ENCODE data around the gene THEMIS2. TPM values are rescaled to one million over a fixed set of nuclear protein-coding genes. Genes with fewer than 3 reads are reported as not detected.

Gene THEMIS2
- total and polyA plus RNA-seq, 9 of the 15 experiments (the other 6 are each of a cell fraction or from before 2014, with no cell fraction given) = 2.3 to 12.7 (median 8.0) TPM

- no peak for TF ChIP-seq ESRRA (IDR thresholded peaks at IDR 0.05; ENCODE audit: borderline replicate concordance, low read depth)
- no peak for TF ChIP-seq TAL1 (IDR thresholded peaks at IDR 0.05)
- TF ChIP-seq ZNF717 (CRISPR knock-in tag; IDR thresholded peaks at IDR 0.05) = no peak
- TF ChIP-seq CBX3 (IDR thresholded peaks at IDR 0.05; ENCODE audit: borderline replicate concordance in 1 of 2, low read length in 2 of 2) = peak in 1 of 2 experiments; percentile 67; a peak in 2 of 3 replicates
- peak; percentile 14; the same call in 1 of the 2 replicates for TF ChIP-seq FOXK1 (CRISPR knock-in tag; IDR thresholded peaks at IDR 0.05; ENCODE audit: borderline replicate concordance)
- TF ChIP-seq UBTF (IDR thresholded peaks at IDR 0.05; ENCODE audit: borderline replicate concordance in 1 of 2, low read depth in 2 of 2, low read length in 2 of 2) = no peak
- no peak for TF ChIP-seq NFIC (IDR thresholded peaks at IDR 0.05)
- TF ChIP-seq ZC3H8 (IDR thresholded peaks at IDR 0.05) = no peak
- TF ChIP-seq BACH1 (tag; IDR thresholded peaks at IDR 0.05) = no peak
- no peak; a peak in 1 of 6 replicates for TF ChIP-seq CTCF (IDR thresholded peaks at IDR 0.05 in 2 of 3, conservative IDR thresholded peaks at IDR 0.05 in 1 of 3; ENCODE audit: insufficient read depth in 2 of 3, low read depth in 1 of 3, low read length in 3 of 3)
- TF ChIP-seq TEAD4 (IDR thresholded peaks at IDR 0.05; ENCODE audit: low read length) = no peak
- no peak for TF ChIP-seq TEAD4 (CRISPR knock-in tag; IDR thresholded peaks at IDR 0.05; ENCODE audit: borderline replicate concordance)
- no peak for TF ChIP-seq CHAMP1 (IDR thresholded peaks at IDR 0.05)
- TF ChIP-seq ZNF384 (IDR thresholded peaks at IDR 0.05; ENCODE audit: low read depth, low read length) = no peak
- TF ChIP-seq ZNF12 (CRISPR knock-in tag; IDR thresholded peaks at IDR 0.05) = no peak; the same call in 1 of the 2 replicates
- no peak for TF ChIP-seq ATF3 (IDR thresholded peaks at IDR 0.05)
- no peak for TF ChIP-seq ATF3 (CRISPR knock-in tag; conservative IDR thresholded peaks at IDR 0.05)
- 0 out of 2 replicates have a peak, but pooled peaks have one; percentile 18 for TF ChIP-seq PHTF2 (CRISPR knock-in tag; IDR thresholded peaks at IDR 0.05)
- TF ChIP-seq ZNF449 (CRISPR knock-in tag; IDR thresholded peaks at IDR 0.05) = no peak
- no peak for TF ChIP-seq MYNN (IDR thresholded peaks at IDR 0.05)
- TF ChIP-seq MYNN (CRISPR knock-in tag; IDR thresholded peaks at IDR 0.05) = no peak
Measured at GRCh38 chr1:27915082-27915575, 42.8 kb downstream of the THEMIS2 start (continued).
